Stomach (tissue), 9 donors: Measurements from ENCODE around the gene ANKRD53. TPM values are rescaled to one million over a fixed set of nuclear protein-coding genes. Genes with fewer than 3 reads are reported as not detected.
A peak's percentile ranks its signal among the peaks of the same experiment; 100 is the strongest.

Experiments
- DNase-seq, 2 donors: peaks; one replicate each; pipeline versions ENCODE4 v3.0.0 to v3.0.0-alpha.2; 2013 to 2019
- H3K27ac ChIP-seq, 5 donors: fragments of 200-600 bp in 4 of 5; sonication (generic) in 4 of 5; one replicate each; pipeline ENCODE4 v1.5.1; 2013 to 2019; ENCODE audit warnings: mild to moderate bottlenecking in 1 of 5, moderate library complexity in 1 of 5
- H3K27me3 ChIP-seq, 3 donors: fragments of 200-600 bp; sonication (generic); one replicate each; pipeline ENCODE4 v1.5.1; 2017 to 2019; ENCODE audit warnings: mixed run types in 1 of 3
- H3K36me3 ChIP-seq, 4 donors: fragments of 200-600 bp; sonication (generic); 1 replicate in 3 of 4; 2 replicates in 1 of 4; pipeline ENCODE4 v1.5.1; 2016 to 2019
- H3K4me1 ChIP-seq, 4 donors: fragments of 200-600 bp; sonication (generic); one replicate each; pipeline ENCODE4 v1.5.1; 2016 to 2019
- H3K4me3 ChIP-seq, 4 donors: fragments of 200-600 bp; sonication (generic) in 3 of 4; one replicate each; pipeline ENCODE4 v1.5.1; 2016 to 2019; ENCODE audit warnings: mild to moderate bottlenecking in 1 of 4
- H3K9me3 ChIP-seq, 4 donors: fragments of 200-600 bp; sonication (generic); one replicate each; pipeline ENCODE4 v1.5.1; 2016 to 2019
- EP300 ChIP-seq: sonication (generic); formaldehyde crosslinking; IDR thresholded peaks from one replicate; pipeline ENCODE4 v1.6.1; 2017; ENCODE audit warnings: antibody characterized with exemption
- POLR2A ChIP-seq, 4 donors: fragments of 450-650 bp; IDR thresholded peaks; one replicate each; pipeline ENCODE4 v1.6.1; 2016; ENCODE audit warnings: antibody characterized with exemption in 4 of 4, control low read depth in 2 of 4, mild to moderate bottlenecking in 1 of 4, moderate library complexity in 1 of 4
- POLR2AphosphoS5 ChIP-seq, 3 donors: sonication (generic); formaldehyde crosslinking; IDR thresholded peaks; one replicate each; pipeline ENCODE4 v1.6.1; 2016; ENCODE audit warnings: antibody characterized with exemption in 3 of 3
- WGBS, 5 donors: extraction: QIAGEN DNeasy Blood & Tissue Kit in 3 of 5; methylation state at CpG; one replicate each; pipeline versions ENCODE4 v1.1.5 to v1.1.7; 2013 to 2018; 5-methylcytosine and 5-hydroxymethylcytosine counted together
- intact Hi-C: fragments of 100-400 bp; cut with DNase I; formaldehyde crosslinking; loops from one replicate; pipeline ENCODE4 v1.15.1; 2023; ENCODE audit warnings: low total_unique reads
- polyA plus RNA-seq, 3 donors: library from polyadenylated mRNA; stranded (reverse); fragments of 200-250 nt; gene quantifications; one replicate each; pipeline ENCODE4 v1.2.3, GENCODE V29; 2013
- total RNA-seq, 5 donors: library from RNA; depleted of rRNA; stranded (reverse); fragments of >200 nt; gene quantifications; one replicate each; pipeline versions ENCODE4 v1.1.0 to v1.2.3, GENCODE V29; 2014 to 2016
- TF ChIP-seq, protein P1 (sequence below), 7 experiments: fragments of 450-650 bp in 4 of 7; fragments of 200-600 bp in 3 of 7; sonication (generic) in 3 of 7; IDR thresholded peaks; one replicate each; pipeline ENCODE4 v1.5.1; 2016 to 2019; ENCODE audit warnings: antibody characterized with exemption in 7 of 7, control low read depth in 2 of 7, mild to moderate bottlenecking in 1 of 7
- donor health status: healthy with polysubstance abuse.
- donor health status: Bipolar disorder and iron deficiency.
- donor health status: healthy.

ANKRD53 gene
- total and polyA plus RNA-seq, 8 donors: 0.45 to 2.3 (median 1.1) TPM; not detected in 4

DNA sequence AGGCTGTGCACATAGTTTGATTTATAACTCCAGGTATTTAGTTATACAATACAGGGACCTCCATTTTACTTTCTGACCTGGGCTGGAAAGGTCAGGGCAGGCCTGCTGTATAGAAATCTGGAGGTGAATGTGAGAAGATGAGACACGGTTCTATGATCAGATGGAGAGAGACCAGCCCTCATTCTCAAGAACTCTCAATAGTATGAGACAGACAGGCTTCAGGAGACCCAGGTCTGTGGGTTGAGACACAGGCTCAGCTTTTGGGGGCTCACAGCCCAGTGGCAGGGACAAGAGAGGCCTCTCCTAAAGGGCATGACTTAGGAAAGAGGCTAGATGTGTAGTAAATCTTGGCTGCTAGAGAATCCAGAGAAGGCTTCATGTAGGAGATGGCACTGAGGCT lies 43.4 kb upstream of the ANKRD53 start:
- Histone ChIP-seq H3K9me3 (no peaks in the 10 kb centered on the region), H3K27ac (no peak overlapping the region), H3K36me3 (no peaks in the 10 kb centered on the region), H3K4me3 (no peak overlapping the region), H3K4me1 (no peaks in the 10 kb centered on the region), H3K27me3 (peaks cover 0 to 85% (median 6%) of the 10 kb centered on the region in 3 donors)
- TF ChIP-seq POLR2AphosphoS5 (IDR thresholded peaks at IDR 0.05) (no peak), EP300 (no peak), POLR2A (IDR thresholded peaks at IDR 0.05) (no peak)
- TF ChIP-seq, protein P1, sequence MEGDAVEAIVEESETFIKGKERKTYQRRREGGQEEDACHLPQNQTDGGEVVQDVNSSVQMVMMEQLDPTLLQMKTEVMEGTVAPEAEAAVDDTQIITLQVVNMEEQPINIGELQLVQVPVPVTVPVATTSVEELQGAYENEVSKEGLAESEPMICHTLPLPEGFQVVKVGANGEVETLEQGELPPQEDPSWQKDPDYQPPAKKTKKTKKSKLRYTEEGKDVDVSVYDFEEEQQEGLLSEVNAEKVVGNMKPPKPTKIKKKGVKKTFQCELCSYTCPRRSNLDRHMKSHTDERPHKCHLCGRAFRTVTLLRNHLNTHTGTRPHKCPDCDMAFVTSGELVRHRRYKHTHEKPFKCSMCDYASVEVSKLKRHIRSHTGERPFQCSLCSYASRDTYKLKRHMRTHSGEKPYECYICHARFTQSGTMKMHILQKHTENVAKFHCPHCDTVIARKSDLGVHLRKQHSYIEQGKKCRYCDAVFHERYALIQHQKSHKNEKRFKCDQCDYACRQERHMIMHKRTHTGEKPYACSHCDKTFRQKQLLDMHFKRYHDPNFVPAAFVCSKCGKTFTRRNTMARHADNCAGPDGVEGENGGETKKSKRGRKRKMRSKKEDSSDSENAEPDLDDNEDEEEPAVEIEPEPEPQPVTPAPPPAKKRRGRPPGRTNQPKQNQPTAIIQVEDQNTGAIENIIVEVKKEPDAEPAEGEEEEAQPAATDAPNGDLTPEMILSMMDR (IDR thresholded peaks at IDR 0.05): no peak
- 77 to 94% (median 92%) methylated on average over 1 of the region's 1 CpG for WGBS, 5 donors
- intact Hi-C loops: no loop called here
- no peak for DNase-seq

DNA sequence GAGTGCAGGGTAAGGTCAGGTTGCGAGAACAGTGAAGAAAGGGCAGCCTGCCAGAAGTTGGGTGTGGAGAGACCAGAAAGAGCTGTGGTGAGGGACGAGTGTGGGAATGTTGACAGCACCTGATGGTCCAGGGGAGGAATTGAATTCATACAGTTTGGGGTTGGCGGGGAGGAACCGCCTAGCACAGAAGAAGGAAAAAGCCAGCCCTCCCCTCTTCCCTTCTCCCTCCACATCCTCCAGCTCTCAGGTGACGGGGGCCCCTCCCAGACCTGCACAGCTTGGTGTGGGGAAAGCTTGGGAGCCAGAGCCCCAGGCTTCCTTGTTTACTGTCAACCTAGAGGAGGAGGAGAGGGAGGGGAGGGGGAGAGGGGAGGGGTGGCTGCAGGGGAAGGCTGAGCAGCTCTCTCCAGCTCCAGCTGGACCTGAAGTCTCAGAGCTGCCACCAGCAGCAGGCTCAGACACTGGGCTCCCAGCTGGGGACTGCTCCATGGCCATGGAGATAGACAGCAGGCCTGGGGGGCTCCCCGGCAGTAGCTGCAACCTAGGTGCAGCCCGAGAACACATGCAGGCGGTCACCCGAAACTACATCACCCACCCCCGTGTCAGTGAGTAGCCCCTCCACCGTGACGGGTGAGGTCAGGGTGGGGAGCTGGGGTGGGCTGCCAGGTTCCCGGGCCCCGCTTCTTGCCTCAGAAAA lies 42.8 kb upstream of the ANKRD53 start, which contains the start of gene ATP6V1B1:
TSS of gene ATP6V1B1 (plus strand) at position 433 of the 697 bp plus-strand sequence. CDS start at position 488, 55 bp downstream.
- no peak within 1 kb of the TSS for H3K4me3 ChIP-seq
- H3K36me3 ChIP-seq: no peaks in the 10 kb centered on the region
- H3K27me3 ChIP-seq: peaks cover 0 to 89% (median 6%) of the 10 kb centered on the region in 3 donors
- no peaks in the 10 kb centered on the region for H3K4me1 ChIP-seq
- 24 to 52% (median 50%) methylated on average over 8 to 14 of the region's 14 CpGs for WGBS, 5 donors
- intact Hi-C loops: no loop called here
- no peak within 1 kb of the TSS for H3K27ac ChIP-seq
- H3K9me3 ChIP-seq: no peaks in the 10 kb centered on the region
- TF ChIP-seq, protein P1 (IDR thresholded peaks at IDR 0.05): no peak
- TF ChIP-seq EP300: no peak
- TF ChIP-seq POLR2A (IDR thresholded peaks at IDR 0.05): no peak
- no peak for TF ChIP-seq POLR2AphosphoS5 (IDR thresholded peaks at IDR 0.05)
- DNase-seq: peak; percentile 35 to 70

DNA sequence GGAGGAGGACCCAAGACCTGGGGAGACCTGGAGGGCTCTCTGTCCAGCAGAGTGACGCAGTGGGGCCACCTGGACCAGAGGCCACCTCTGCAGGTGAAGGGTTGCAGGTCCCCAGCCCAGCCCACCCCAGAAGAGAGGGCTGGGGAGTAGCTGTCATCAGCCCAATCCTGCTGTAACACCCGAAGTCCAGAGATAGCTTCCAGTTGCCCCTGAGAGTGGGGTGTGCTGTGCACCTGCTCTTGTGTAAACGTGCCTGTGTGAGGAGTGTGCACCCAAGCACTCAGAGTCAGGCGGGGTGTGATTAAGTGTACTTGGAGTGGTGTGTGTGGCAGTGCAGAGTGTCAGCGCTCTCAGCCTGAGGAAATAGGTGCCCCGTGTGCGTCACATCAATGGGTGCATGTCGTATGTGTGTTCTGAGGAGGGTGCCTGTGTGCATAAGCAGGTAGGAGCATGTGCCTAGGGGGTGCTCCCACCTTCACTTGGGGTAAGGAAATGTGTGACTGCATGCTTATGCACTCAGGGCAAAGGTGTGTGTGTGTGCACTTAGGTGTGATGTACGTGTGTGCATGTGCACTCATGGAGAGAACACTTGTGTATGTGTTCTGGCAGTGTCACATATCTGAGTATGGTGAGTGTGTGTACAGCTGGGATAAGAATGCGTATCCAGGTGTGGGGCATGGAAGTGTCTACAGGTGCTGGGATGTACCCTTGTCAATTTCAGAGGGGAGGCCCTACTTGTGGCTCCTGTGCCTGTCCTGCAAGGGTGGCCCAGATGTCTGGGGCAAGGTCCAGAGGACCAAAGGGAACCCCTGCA lies 42.1 kb upstream of the ANKRD53 start:
- Histone ChIP-seq H3K4me1 (no peaks in the 10 kb centered on the region), H3K4me3 (no peak overlapping the region), H3K36me3 (no peaks in the 10 kb centered on the region), H3K27ac (no peak overlapping the region), H3K27me3 (peaks cover 0 to 81% (median 6%) of the 10 kb centered on the region in 3 donors), H3K9me3 (no peaks in the 10 kb centered on the region)
- TF ChIP-seq POLR2A (IDR thresholded peaks at IDR 0.05) (no peak), POLR2AphosphoS5 (IDR thresholded peaks at IDR 0.05) (no peak), EP300 (no peak)
- TF ChIP-seq, protein P1 (IDR thresholded peaks at IDR 0.05): no peak
- intact Hi-C loops: no loop called here
- 64 to 71% (median 69%) methylated on average over 8 to 10 of the region's 10 CpGs for WGBS, 5 donors
- DNase-seq: peak in 1 of 2 donors; percentile 32

DNA sequence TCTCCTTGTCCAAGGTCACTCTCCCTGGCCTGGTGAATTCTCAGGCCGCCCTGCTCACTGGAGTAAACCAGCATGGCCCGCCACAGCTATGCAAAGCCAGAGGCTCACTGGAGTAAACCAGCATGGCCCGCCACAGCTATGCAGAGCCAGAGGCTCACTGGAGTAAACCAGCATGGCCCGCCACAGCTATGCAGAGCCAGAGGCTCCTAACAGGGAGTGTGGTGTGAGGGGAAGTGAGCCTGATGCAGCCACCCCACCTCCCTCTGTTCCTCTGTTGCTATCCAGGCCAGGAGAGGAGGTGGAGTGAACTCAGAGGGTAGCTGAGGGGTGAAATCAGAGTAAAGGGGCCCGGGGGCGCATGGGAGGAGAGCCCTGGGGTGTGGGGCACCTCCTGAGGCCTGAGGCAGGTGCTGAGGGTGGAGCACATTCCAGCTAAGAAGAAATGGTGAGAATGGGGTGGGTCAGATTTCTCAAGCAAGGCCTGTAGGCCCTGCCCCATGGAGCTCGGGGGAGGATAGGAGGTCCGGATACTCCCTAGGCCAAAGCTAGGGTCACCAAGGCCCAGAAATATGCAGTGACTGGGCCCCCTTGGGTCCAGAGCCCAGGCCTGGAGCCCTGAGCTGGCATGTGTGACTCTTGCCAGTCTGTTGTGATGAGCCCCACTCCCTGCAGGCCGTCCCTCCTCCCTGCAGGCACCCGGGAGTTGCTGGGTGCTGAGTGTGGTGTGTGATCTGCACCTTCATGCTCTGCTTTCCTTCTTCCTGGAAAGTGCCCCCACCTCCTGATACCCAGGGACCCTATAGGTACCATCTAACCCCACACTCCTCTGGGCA lies 41.2 kb upstream of the ANKRD53 start:
- Histone ChIP-seq H3K27me3 (peaks cover 0 to 77% (median 6%) of the 10 kb centered on the region in 3 donors), H3K4me3 (no peak overlapping the region), H3K27ac (no peak overlapping the region), H3K36me3 (no peaks in the 10 kb centered on the region), H3K4me1 (no peaks in the 10 kb centered on the region), H3K9me3 (no peaks in the 10 kb centered on the region)
- TF ChIP-seq POLR2AphosphoS5 (IDR thresholded peaks at IDR 0.05): no peak
- TF ChIP-seq POLR2A (IDR thresholded peaks at IDR 0.05): no peak
- TF ChIP-seq, protein P1 (IDR thresholded peaks at IDR 0.05): no peak
- no peak for TF ChIP-seq EP300
- intact Hi-C loops: no loop called here
- peak in 1 of 2 donors; percentile 33 for DNase-seq
- WGBS, 5 donors: 60 to 80% (median 75%) methylated on average over 5 to 10 of the region's 10 CpGs
